Measurements from ENCODE around the gene POLR1E.

- TF ChIP-seq CTCF (IDR thresholded peaks at IDR 0.05; ENCODE audit: borderline replicate concordance, extremely low read depth, low read length, poor library complexity, severe bottlenecking) (no peak), EZH2 (IDR thresholded peaks at IDR 0.05; ENCODE audit: borderline replicate concordance, low read depth, low read length, severe bottlenecking) (no peak)
These were observed 43.1 kb downstream of the POLR1E start for GRCh38 chr9:37528652-37529471.

Data from DND-41 (cell line).